CD4-positive, alpha-beta T cell treated with Interleukin-15 for 1 hour (primary cell): ENCODE measurements around the gene ERC2.

Experiments
- DNase-seq: peaks from one replicate; pipeline ENCODE4 v3.0.0-alpha.2; 2020

Gene ERC2

DNA sequence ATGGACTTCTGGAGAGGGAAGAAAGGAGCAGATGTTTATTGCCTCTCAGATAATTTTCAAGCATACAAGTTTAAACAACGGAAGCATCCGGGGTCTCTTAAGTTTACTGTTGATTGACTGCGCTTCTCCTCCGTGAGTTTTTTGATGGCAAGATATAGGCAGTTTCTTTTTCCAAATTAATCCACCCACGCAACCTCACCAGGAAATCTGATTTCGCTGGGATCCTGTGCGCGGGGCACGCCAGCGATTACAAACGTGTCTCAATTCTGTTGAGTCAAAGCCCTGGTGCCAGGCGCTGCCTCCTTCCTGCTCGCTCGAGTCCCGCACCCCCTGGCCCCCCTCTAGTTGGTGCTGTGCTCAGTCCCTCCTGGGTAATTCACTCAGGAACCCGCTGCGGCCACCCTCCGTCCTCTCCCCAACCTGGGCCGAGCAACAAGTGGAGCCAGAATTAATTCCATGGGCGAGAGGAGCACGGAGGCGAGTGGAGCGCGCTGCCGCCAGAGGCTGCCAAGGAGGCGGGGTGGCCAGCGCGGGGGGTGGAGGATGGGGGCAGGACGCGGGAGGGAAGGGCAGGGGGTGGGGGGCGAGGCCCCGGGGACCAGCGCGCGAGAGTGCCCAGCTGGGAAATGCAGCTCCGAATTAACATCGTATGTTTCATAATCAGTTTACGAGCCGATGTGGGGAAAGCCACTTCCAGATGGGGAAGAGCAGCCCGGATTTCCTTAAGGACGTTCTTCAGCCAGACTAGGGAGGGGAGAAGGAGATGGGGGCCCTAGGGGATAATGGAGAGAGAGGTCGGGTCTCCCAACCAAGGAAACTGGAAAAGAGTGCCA lies 987.1 kb downstream of the ERC2 start:
- no peak for DNase-seq

DNA sequence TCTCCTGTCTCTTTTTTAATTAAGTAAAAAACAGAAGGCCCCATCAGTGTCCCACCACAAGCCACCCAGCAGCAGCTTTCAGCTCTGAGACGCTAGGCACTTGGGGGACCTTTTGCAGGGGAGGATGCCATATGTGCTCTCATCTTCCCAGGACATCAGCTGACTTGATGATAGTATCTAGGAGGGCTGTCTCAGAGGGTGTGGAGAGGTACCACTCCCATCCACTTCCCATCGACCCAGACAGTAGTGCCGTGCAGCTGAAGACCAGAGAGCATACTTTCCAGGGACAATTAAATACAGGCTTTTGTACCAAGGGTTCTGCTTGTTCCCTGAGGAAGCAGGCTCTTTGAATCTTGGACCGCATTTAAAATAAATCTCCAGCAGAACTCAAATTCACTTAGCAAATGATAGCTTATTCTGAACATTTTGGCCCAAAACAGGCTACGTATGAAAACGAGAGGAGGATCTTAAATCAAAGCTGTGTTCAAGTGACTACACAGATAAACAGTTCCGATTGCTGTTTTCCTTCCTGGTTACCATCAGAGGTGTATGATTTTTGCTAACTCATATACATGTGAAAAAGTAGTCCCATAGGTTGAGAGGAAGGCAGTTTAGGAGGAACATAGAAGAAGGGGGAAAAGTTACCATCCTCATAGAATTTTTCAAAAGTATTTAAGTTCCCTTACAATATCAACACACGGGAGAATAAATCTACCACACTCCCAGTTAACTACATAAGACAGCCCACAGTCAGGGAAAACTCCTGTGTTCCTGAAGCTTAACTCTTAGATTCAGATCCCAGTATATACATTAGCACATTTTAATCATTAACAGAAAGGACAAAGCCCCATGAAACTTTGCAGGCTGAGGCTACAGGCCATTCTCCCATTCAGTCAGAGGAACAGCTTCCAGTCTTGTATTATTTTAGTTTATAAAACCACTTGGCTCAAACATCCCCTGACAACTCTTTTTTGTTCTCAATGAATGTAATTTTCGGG lies 990.7 kb downstream of the ERC2 start:
- no peak for DNase-seq

DNA sequence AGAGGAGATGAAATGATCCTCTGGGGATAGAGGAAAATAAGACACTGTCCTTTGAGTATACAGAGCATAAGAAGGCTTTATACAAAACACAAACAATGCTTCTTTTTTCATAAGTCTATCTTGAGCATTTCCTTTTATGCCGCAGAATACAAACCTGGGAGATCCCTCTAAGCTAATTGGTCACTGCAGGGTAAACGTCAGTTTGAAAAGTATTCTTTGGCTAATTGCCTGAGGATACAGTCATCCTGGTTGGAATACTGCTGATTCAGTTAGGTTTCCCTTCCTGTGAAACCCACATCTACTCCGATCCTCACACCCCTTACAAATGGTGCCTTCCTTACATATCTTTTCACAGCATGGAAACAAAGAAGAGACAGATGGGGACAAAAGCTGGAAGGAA lies 991.8 kb downstream of the ERC2 start:
- DNase-seq = no peak

DNA sequence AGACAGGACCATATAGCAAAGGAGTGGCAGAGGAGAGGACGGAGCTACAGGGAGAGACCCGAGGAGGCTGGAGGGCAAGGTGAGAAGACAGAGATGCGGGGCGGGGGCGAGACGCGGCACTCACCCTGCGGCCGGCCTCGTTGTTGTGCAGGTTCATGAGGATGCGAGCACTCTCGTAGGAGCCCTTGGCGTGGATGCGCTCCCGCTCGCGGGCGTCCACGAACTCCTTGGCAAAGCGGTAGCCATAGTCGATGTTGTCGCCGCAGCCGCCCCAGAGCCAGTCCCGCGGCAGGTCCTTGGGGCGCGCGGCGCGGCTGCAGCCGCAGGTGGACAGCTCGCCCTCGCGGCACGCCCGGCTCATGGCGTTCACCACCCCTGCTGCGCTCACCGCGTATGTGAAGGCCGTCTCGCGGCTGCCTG lies 994.0 kb downstream of the ERC2 start:
- DNase-seq = no peak

DNA sequence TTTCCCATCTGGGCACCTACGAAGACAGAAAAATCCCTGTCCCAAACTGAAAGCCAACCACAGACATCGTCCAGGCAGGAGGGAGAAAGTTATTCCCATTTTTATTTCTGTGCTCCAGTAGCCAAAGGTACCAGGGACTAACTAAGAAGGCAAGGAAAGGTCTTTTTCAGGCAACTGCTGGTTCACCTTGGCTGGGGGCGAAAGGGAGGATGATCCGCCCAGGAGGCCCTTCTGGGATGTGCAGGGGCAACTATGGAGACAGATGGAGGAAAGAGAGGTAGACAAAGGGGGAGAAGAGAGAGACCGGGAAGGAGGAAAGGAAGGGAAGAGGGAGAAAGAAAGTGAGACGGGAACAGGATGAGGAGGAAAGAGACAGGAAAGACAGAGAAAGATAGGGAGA lies 994.5 kb downstream of the ERC2 start:
- DNase-seq = no peak

DNA sequence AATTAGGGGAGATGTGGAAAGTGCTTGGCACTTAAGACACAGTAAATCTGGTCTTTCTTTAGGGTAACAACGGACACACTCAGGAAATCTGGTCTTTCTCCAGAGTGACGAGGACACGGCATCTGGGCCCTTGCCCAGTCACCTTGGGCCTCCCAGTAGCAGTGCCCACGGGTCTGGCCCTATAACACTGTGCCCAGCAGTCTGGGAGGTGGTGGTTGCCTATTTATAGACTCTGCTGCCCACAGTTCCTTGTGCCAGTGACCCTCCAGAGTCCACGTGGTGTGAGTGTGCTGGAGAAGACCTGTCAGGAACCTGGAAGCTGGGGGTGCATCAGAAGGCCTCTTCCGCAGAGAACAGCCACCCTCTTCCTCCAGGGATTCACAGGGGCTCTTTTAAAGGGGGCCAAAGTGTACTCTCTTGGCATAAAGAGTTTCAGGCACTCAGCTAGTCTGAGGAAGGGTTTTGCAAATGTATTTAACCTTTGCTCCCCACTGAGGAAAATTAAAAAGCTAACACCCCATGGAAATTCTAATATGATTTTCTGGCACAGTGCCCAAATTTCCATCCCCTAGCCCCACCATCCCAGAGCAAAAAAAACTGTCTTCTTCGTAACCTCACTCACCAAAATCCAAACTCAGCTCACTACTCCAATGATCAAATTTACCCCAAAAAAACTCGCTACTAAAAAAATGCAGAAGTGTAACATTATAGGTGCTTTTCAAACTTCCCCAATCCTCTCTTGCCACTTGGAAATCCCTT lies 996.6 kb downstream of the ERC2 start:
- DNase-seq = no peak

DNA sequence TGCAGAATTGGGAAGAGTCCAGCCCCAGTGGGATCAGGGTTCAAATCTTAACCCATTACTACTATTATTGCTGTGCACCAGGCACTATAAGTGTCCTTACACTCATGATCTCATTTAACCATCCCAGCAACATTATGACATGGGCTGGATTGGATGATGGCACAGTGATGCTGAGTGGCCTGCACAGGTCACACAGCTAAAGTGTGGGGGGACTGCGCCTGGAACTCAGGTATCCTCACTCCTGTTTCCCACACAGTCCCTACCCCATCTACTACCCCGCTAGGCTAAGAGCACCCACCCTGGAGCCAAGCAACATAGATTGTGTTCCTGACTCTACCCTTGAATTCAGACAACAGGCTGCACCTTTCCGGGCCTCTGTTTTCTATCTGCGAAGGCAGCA lies 997.2 kb downstream of the ERC2 start:
- DNase-seq = no peak

DNA sequence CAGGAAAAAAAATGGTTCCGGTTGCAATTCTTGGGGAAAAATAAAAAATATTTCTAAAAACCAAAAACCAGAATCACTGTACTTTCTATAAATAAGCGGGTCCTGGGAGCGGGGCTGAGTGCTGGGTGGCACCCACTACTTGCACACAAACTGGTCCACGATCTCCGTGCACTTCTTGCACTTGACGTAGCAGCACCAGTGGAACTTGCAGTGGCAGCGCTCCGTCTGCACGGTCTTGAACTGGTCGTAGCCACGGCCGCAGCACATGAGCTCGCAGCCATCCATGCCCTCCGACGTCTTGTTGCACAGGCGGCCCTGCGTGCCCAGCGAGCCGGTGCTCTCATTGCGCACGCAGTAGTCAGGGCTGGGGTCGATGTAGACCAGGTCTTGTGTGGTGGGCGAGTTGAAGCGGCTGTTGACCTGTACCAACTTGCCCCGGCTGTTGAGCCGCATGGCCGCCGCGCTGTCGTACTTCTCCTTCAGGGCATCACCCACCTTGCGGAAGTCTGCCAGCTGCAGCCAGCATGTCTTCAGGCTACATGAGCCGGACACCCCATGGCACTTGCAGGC lies 998.2 kb downstream of the ERC2 start:
- DNase-seq = no peak

DNA sequence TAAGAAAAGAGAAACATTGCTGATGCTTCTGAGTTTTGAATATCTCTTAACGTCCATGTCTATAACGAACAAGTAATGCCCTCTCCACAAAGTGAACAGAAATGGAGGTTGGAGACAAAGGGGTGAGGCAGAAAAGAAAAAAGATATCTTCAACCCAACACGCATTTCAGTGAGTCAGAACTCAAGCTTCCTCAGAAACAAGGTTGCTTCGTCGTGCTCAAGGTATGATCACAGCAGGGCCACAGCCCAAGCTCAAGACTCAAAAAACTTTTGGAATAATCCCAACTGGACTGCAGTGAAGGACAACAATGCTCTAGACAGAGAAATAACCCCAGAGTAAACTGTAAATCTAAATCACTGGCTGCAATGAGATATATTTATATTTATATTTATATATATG lies 1000.0 kb downstream of the ERC2 start:
- DNase-seq = no peak

DNA sequence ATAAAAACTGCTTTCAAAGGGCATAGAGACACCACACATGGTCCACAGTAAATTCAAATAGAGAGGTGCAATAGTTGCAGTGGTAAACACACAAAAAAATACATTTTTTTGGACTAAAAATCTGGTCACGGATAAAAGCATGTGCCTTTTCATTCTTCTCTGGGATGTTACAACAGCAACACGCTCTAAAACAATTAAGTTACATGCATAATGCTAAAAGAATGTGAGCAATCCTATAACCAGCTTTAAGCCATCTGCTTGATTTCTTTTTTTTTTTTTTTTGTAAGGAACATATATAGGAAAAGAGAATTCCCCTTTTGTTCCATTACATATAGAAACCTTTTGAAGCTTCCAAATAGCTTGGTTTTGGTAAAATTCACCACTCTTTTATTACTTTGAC lies 1001.2 kb downstream of the ERC2 start:
- DNase-seq = no peak

DNA sequence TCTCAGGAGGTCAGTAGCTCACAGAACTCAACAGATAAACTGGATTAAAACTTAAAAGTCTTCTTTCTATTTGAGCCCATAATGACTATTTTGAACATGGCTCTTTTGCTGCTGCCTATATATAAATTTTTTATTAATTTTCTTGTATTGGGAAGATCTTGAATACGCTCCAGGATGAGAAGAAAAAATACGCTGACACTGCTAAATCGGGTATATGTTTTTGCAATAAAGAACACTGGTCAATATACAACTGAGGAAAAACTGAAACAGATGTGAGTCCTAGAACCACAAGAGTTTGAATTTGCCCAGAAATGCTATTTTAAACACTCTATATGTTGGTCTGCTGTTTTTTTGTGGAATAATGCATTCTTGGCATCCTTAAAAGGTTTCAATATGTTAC lies 1001.7 kb downstream of the ERC2 start:
- no peak for DNase-seq

DNA sequence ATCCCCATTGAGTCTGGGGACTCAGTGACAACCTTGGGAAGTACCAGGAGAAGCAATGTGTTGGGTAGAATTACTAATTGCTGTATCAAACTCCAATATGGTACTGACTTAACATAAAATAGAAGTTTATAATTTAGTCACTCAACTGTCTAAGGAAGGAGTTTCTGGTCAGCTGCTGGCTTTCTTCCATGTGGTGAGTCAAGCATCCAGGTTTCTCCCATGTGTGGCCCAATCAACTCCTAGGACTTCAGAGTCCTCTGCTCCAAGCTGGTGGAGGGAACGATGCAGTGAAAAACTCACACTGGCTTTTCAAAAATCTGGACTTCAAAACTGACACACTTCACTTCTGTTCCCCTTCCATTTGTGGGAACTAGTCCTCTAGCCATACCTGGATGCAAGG lies 1006.4 kb downstream of the ERC2 start:
- DNase-seq = no peak

DNA sequence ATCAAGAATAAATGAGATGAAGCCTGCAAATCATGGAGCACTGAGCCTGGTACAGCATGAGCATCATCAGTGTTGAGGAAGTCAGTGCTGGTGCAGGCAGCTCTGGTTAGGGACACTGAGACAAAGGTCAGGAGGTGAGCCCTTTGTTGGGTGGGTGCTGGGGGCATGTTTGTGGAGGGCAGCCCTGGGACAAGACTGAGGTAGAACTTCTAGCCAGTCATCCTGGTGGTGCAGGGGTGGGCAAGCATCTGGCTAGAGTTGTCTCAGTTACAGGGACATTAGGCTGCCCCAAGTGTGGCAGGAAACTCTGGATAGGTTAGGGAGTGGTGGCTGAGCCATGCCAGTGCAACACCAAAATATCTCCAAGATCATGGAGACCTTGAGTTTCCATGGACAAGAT lies 1008.4 kb downstream of the ERC2 start:
- no peak for DNase-seq
